GM12865 (cell line): ENCODE data around the gene SDHA.

Experiments used
- DNase-seq: peaks from one replicate; pipeline ENCODE4 v3.0.0; 2010; ENCODE audit warnings: low read depth
- H3K4me3 ChIP-seq: 2 replicates; pipeline ENCODE4 v1.5.1; 2011; ENCODE audit warnings: mild to moderate bottlenecking, low read depth, low read length, control low read depth
- CTCF ChIP-seq: IDR thresholded peaks from 2 replicates; pipeline ENCODE4 v1.5.1; 2011; ENCODE audit warnings: low read length, control low read depth, low read depth, inconsistent platforms; ENCODE audit not compliant: insufficient read depth; ENCODE audit errors: missing control alignments

The SDHA gene

GRCh38 chr5:306011-306805 lies 88.1 kb downstream of the SDHA start:
- no peak for DNase-seq
- TF ChIP-seq CTCF = no peak
- H3K4me3 ChIP-seq = no peak overlapping the region
